Heart left ventricle (tissue), 16 donors: Measurements from ENCODE around the gene IQSEC1. TPM values are rescaled to one million over a fixed set of nuclear protein-coding genes. Genes with fewer than 3 reads are reported as not detected.

ENCODE experiments used
- ATAC-seq, 4 donors: fragments of 200-7000 bp; cut with Tn5 transposase; one replicate each; pipeline ENCODE4 v1.9.1; 2020 to 2022; ENCODE audit warnings: moderate library complexity in 4 of 4, mild to moderate bottlenecking in 3 of 4, moderate number of reproducible peaks in 1 of 4
- DNase-seq, 5 donors: peaks; one replicate each; pipeline ENCODE4 v3.0.0-alpha.2; 2020
- H3K27ac ChIP-seq, 12 donors: fragments of 200-600 bp; sonication (generic) in 4 of 12; one replicate each; pipeline versions ENCODE4 v1.5.0 to v1.8.0; 2016 to 2022; ENCODE audit warnings: mild to moderate bottlenecking in 2 of 12
- H3K27me3 ChIP-seq, 9 donors: fragments of 200-600 bp; sonication (generic) in 2 of 9; one replicate each; pipeline versions ENCODE4 v1.5.1 to v1.8.0; 2016 to 2022; ENCODE audit warnings: mild to moderate bottlenecking in 3 of 9
- H3K36me3 ChIP-seq, 9 donors: fragments of 200-600 bp; sonication (generic) in 2 of 9; one replicate each; pipeline versions ENCODE4 v1.5.0 to v1.8.0; 2018 to 2022; ENCODE audit warnings: mild to moderate bottlenecking in 2 of 9
- H3K4me1 ChIP-seq, 12 donors: fragments of 200-600 bp; sonication (generic) in 4 of 12; one replicate each; pipeline versions ENCODE4 v1.5.0 to v1.8.0; 2016 to 2022; ENCODE audit warnings: mild to moderate bottlenecking in 3 of 12
- H3K4me3 ChIP-seq, 12 donors: fragments of 200-600 bp; sonication (generic) in 4 of 12; one replicate each; pipeline versions ENCODE4 v1.5.0 to v1.8.0; 2017 to 2022; ENCODE audit warnings: mild to moderate bottlenecking in 9 of 12, moderate library complexity in 4 of 12
- H3K9me3 ChIP-seq, 12 donors: fragments of 200-600 bp; sonication (generic) in 4 of 12; one replicate each; pipeline versions ENCODE4 v1.5.0 to v1.8.0; 2016 to 2022; ENCODE audit warnings: mild to moderate bottlenecking in 1 of 12
- POLR2A ChIP-seq, 2 donors: fragments of 450-650 bp; IDR thresholded peaks; one replicate each; pipeline ENCODE4 v1.6.1; 2017; ENCODE audit warnings: antibody characterized with exemption in 2 of 2, mild to moderate bottlenecking in 2 of 2, moderate library complexity in 2 of 2
- WGBS, 4 donors: extraction: QIAGEN DNeasy Blood & Tissue Kit in 2 of 4; methylation state at CpG; one replicate each; pipeline versions ENCODE4 v1.1.5 to v1.1.7; 2013 to 2018; 5-methylcytosine and 5-hydroxymethylcytosine counted together
- intact Hi-C, 10 donors: fragments of 100-400 bp; cut with DNase I; formaldehyde crosslinking; loops; one replicate each; pipeline versions ENCODE4 v1.11.1 to v1.14.2; 2022
- polyA plus RNA-seq, 2 donors: library from polyadenylated mRNA; stranded (reverse); fragments of 200-250 nt; gene quantifications; one replicate each; pipeline ENCODE4 v1.2.3, GENCODE V29; 2013
- total RNA-seq, 9 donors: library from RNA; depleted of rRNA in 2 of 9; stranded (reverse); fragments of >200 nt in 2 of 9; fragmentation: NEBNext Ultra II Directional in 3 of 9; extraction: Animal tissue kit (Norgen Biotek cat#: 25700) in 3 of 9; gene quantifications; one replicate each; pipeline versions ENCODE4 v1.1.0 to v1.2.4, GENCODE V29; 2016 to 2023
- TF ChIP-seq, protein P1 (sequence below), 12 donors: fragments of 200-600 bp; sonication (generic) in 4 of 12; IDR thresholded peaks; one replicate each; pipeline versions ENCODE4 v1.5.0 to v1.8.0; 2018 to 2022; ENCODE audit warnings: antibody characterized with exemption in 12 of 12, mild to moderate bottlenecking in 5 of 12
- donor health status: ischemic (EF 13 %, LVEDD 7.1; RV severe dilation, severe dysfunction).
- donor health status: healthy with polysubstance abuse.
- donor health status: DM: no; HTN: yes; CAD: no.
- donor health status: DM: no; HTN: no; CAD: no.
- donor health status: ischemic (EF 25% LVEDD 6.9; RV normal size, moderate dysfunction).
- donor health status: ischemic (EF 25% LVEDD 5.7; RV mildly dilated, moderate dysfunction).
- donor health status: healthy.
- donor health status: DM: yes; HTN: yes; CAD: no.
- donor health status: ischemic (EF 35%, LVEDD 5.7; RV mildly dilated, moderate dysfunction).
- donor health status: nonischemic (EF 11% LVEDD 7.7; RV severe dilation, severe dysfunction).
- donor health status: DM: yes; HTN: yes; CAD: no.
- donor health status: PGD.
- donor health status: ischemic (EF 29% LVEDD 5.4; RV normal size, mild dysfunction).
- donor health status: nonischemic (EF 23%, LVEDD 6.1; RV moderate dilation, normal function).

The IQSEC1 gene
- total and polyA plus RNA-seq, 11 donors: 28.8 to 79.1 (median 62.2) TPM

GRCh38 chr3:13112521-13113345 is 39.5 kb upstream of the IQSEC1 start:
- WGBS, 4 donors: 78 to 84% (median 81%) methylated on average over 10 to 16 of the region's 16 CpGs
- TF ChIP-seq POLR2A (IDR thresholded peaks at IDR 0.05): no peak
- TF ChIP-seq, protein P1, sequence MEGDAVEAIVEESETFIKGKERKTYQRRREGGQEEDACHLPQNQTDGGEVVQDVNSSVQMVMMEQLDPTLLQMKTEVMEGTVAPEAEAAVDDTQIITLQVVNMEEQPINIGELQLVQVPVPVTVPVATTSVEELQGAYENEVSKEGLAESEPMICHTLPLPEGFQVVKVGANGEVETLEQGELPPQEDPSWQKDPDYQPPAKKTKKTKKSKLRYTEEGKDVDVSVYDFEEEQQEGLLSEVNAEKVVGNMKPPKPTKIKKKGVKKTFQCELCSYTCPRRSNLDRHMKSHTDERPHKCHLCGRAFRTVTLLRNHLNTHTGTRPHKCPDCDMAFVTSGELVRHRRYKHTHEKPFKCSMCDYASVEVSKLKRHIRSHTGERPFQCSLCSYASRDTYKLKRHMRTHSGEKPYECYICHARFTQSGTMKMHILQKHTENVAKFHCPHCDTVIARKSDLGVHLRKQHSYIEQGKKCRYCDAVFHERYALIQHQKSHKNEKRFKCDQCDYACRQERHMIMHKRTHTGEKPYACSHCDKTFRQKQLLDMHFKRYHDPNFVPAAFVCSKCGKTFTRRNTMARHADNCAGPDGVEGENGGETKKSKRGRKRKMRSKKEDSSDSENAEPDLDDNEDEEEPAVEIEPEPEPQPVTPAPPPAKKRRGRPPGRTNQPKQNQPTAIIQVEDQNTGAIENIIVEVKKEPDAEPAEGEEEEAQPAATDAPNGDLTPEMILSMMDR (IDR thresholded peaks at IDR 0.05): no peak
- Histone ChIP-seq H3K9me3 (no peaks in the 10 kb centered on the region), H3K27me3 (no peaks in the 10 kb centered on the region), H3K4me1 (peaks cover 0 to 20% (median 0%) of the 10 kb centered on the region in 12 donors), H3K27ac (no peak overlapping the region), H3K4me3 (no peak overlapping the region), H3K36me3 (no peaks in the 10 kb centered on the region)
- intact Hi-C loops: no loop called here
- ATAC-seq: no peak
- DNase-seq: no peak

DNA sequence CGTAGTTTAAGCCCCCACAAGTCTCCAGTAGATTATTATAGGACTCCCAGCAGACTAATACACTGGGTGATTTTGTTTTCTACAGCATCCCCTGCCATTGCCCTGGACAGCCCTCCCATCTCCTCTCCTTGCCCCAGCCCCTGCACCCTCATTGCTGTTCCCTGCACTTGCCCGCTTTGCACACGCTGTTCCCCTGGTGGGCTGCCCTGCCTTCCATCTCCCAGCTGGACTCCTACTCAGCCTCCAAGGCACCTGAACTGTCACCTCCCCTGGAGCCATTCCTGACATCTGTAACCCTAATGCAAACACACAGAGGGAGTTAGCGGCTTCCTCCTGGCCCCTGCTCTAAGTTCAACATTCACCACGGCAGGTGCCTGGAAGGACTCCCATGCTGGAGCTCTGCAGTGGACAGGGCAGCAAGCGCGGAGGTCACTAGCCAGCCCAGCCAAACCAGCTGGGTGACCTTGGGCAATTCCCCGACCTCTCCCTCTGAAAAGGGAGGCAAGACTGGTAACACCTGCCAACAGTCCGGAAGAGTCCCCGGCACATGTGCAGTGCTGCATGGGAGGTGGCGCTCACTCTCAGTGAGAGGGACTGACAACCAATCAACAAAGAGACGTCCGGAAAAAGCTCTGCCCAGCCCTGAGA is 38.8 kb upstream of the IQSEC1 start:
- Histone ChIP-seq H3K4me3 (no peak overlapping the region), H3K4me1 (peaks cover 0 to 20% (median 0%) of the 10 kb centered on the region in 12 donors), H3K27ac (no peak overlapping the region), H3K27me3 (no peaks in the 10 kb centered on the region), H3K9me3 (no peaks in the 10 kb centered on the region), H3K36me3 (no peaks in the 10 kb centered on the region)
- peak in 2 of 4 donors; percentile 14 to 27 for ATAC-seq
- DNase-seq: no peak
- 72 to 77% (median 75%) methylated on average over 10 to 13 of the region's 13 CpGs for WGBS, 4 donors
- TF ChIP-seq POLR2A (IDR thresholded peaks at IDR 0.05): no peak
- TF ChIP-seq, protein P1 (IDR thresholded peaks at IDR 0.05): no peak
- intact Hi-C loops: no loop called here

GRCh38 chr3:13111173-13111872 is 38.1 kb upstream of the IQSEC1 start:
- DNase-seq (no peak), ATAC-seq (peak in 3 of 4 donors; percentile 47 to 70 (median 52))
- Histone ChIP-seq H3K9me3 (no peaks in the 10 kb centered on the region), H3K36me3 (no peaks in the 10 kb centered on the region), H3K4me3 (no peak overlapping the region), H3K4me1 (peaks cover 0 to 20% (median 0%) of the 10 kb centered on the region in 12 donors), H3K27ac (no peak overlapping the region), H3K27me3 (no peaks in the 10 kb centered on the region)
- intact Hi-C loops: no loop called here
- WGBS, 4 donors: 47 to 61% (median 58%) methylated on average over 6 to 9 of the region's 9 CpGs
- no peak for TF ChIP-seq POLR2A (IDR thresholded peaks at IDR 0.05)
- TF ChIP-seq, protein P1 (IDR thresholded peaks at IDR 0.05): no peak

DNA sequence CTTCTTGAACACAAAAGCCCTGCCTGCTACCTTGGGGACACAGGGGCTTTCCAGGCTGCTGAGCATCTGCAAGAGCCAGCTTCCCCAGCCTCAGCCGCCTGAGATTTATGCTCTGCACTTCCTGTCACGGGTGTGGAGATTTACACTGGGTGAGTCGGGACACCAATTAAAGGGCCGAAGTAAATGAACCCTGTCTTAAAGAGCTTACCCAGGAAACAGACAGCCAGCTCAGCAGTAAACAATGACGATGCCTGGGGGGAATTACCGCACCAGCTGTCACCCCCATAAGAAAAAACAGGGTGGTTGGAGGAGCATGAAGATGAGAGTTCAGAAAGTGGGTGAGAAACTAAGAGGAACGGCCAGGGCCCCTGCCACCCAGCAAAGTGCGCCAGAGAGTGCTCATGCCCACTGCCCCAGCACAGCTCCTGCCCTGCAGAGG is 37.5 kb upstream of the IQSEC1 start:
- intact Hi-C loops: no loop called here
- ATAC-seq: no peak
- peaks cover 0 to 20% (median 0%) of the 10 kb centered on the region in 12 donors for H3K4me1 ChIP-seq
- no peak for TF ChIP-seq POLR2A (IDR thresholded peaks at IDR 0.05)
- TF ChIP-seq, protein P1 (IDR thresholded peaks at IDR 0.05): no peak
- no peaks in the 10 kb centered on the region for H3K27me3 ChIP-seq
- DNase-seq: no peak
- H3K9me3 ChIP-seq: no peaks in the 10 kb centered on the region
- WGBS, 4 donors: 47 to 59% (median 52%) methylated on average over 7 to 8 of the region's 8 CpGs
- H3K4me3 ChIP-seq: no peak overlapping the region
- no peak overlapping the region for H3K27ac ChIP-seq
- no peaks in the 10 kb centered on the region for H3K36me3 ChIP-seq
